GM18870 (cell line): ENCODE data around the gene AGXT2.

Experiments
- ATAC-seq: cut with Tn5 transposase; IDR thresholded peaks from one replicate; pipeline ENCODE4 v1.9.1; 2021; ENCODE audit warnings: moderate library complexity; ENCODE audit not compliant: unreplicated experiment

Gene AGXT2

DNA sequence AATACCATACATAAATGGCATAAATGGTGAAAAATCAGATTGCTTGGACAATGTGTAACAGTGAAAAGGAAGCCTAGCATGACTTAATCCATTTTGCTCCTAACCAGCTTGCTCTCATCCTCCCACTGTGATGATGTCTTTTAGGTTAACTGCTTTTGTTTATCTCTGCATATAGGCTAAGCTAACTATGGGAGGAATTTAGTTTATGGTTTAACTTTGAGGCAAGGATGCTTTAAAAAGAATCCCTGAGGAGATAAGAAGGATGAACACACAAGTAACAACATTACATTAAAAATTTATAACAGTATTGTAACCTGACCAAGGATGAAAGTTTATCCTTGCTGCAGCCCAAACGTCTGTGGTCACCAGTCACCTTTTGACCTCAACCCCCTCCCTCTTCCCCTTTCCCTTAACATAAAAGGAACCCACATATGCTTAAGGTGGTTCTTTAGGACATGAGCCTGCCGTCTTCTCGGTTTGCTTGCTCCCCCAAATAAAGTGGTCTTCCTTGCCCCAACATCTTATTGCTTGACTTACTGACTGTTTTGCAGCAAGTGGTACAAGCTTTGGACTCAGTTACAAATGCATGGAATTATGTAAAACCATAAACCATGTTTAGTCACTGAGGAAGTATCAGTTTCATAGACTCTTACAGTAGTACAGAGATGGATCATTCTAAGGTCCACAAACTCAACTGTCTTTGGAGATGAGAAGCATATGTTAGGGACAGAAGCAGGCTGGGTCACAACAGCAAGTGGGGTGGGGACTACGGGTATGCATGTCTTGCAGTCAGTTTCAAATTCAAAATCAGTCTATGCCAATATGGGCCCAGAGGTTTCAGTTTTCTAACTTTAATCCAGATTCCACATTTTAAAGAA is 31.3 kb downstream of the AGXT2 start:
- peak; percentile 96 for ATAC-seq

DNA sequence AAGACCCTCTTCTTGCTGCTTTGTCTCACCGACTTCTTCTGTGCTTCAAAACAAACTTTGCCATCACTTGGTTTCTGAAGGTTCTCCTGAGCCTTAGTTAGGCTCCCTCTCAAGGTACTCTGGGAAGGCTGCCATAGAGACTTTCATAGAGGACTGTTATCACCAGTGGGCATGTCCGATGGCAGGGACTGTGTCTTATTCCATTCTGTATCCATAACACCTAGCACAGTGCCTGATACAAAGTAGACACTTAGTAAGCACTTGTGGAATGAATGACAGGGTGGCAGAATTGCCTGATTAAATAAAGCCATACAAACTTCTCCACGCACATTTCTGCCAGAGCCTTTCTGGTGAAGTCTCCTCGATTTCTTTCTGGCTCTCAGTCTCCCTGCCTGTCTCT is 32.7 kb downstream of the AGXT2 start:
- no peak for ATAC-seq

- ATAC-seq = no peak
Observed at GRCh38 chr5:35012796-35013195, 35.0 kb downstream of the AGXT2 start.

GRCh38 chr5:35012365-35012764 is 35.4 kb downstream of the AGXT2 start:
- no peak for ATAC-seq

DNA sequence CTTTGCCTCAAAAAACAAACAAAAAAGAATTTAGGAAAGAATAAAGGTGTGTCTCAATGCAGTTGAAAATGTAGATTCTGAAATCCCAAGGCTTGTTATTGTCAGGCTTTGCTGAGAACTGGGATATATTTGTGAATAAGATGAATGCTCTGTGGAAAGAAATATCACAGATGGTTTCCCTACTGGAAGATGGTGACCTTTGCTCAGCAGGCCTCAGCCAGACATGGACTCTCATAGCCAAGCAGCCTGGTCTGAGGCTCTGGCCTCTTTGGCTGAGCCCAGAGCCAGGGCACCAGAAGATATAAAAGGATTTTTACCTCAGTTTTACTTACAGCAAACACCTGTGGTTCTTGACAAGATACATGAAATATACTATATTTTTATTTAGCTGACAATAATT is 37.1 kb downstream of the AGXT2 start:
- no peak for ATAC-seq

DNA sequence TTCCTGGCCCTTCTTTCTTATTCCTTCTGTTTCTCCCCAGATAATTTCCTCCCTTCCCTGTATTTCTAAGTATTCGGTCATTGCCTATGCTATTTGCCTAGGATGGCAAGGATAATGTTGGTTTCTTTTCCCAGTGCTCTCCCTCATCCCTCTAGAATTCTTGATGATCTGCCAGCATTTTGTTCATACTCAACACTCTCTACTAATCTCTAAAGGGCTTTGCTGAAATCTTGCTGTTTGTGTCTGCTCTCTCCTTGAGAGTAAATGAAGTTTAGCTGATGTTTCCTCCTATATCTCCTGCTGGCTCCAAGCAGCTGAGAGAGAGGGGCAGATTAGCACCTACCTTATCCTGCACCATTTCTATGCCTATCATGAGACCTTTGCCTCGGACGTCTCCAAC is 38.1 kb downstream of the AGXT2 start:
- no peak for ATAC-seq

DNA sequence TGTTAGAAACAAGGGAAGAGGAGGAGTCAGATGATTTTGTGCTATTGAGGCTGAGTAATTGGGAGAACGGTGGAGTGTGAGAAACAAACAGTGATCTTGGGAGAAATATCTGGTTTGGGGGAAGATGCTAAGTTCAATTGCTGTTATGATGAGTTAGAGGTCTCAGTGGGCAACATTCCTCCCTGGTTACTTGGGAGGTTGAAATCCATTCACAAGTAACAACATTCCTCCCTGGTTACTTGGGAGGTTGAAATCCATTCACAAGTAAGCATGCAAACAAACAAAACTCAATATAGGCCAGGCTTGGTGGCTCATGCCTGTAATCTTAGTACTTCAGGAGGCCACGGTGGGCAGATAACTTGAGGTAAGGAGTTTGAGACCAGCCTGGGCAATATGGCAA is 38.7 kb downstream of the AGXT2 start:
- ATAC-seq = no peak

DNA sequence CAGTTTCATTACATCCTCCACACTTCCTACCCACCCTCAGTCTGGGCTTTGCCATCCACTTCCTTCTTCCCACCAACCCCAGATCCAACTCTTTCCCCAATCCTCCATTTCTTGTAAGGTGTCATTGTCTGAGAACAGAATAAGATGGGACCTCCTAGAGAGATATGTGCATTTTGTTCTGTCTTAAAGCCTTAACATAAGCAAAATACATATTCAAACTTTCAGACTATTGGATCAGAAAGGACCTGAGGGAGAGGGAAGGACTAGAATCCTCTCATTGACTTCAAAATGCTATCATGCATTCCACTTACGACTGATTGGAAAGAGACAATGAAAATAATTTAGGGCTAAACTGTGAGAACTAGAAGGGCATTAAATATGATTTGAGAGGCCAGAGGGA is 43.0 kb downstream of the AGXT2 start:
- ATAC-seq = no peak

DNA sequence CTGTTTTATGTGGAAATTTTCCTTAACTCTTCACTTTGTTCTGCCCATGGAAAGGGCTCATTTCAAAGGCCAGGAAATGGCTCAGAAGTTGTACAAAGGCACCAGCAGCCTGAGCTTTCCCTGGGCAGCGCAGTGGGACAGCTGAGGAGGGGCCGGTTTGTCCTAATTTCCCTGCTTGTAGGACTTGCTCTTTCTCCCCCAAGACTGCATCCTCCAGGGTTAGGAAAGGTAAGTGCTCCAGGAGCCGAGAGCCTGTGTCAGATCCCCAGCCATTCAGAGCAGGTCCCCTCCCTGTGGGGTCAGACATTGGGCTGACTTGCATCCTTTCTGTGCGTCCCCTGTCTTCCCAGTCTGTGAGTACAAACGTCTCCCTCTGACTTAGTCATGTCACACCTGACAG is 43.5 kb downstream of the AGXT2 start:
- ATAC-seq = no peak

- peak; percentile 74 for ATAC-seq
Observed at GRCh38 chr5:35003018-35003957, 44.5 kb downstream of the AGXT2 start.

DNA sequence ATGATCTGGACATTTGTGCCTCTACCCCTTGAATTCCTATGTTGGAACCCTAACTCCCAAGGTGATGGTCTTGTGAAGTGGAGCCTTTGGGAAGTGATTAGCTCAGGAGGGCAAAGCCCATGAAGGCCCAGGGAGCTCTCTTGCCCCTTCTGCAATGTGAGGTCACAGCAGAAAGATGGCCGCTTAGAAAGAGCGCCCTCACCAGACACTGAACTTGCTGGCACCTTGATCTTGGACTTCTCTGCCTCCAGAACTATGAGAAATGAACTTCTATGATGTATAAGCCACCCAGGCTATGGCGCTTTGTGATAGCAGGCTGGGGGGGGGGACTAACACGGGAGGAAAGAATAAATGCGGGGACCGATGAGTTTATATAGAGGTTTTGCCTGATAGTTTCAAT is 45.3 kb downstream of the AGXT2 start:
- ATAC-seq = no peak

GRCh38 chr5:35001842-35002241 is 45.9 kb downstream of the AGXT2 start:
- no peak for ATAC-seq

GRCh38 chr5:34998058-34998789 is 49.5 kb downstream of the AGXT2 start:
- no peak for ATAC-seq

- no peak for ATAC-seq
Observed at GRCh38 chr5:34996261-34996660, 51.5 kb downstream of the AGXT2 start.

- ATAC-seq = no peak
Observed at GRCh38 chr5:34993951-34994350, 53.8 kb downstream of the AGXT2 start.

- ATAC-seq = no peak
Observed at GRCh38 chr5:34991486-34992238, 56.1 kb downstream of the AGXT2 start.

DNA sequence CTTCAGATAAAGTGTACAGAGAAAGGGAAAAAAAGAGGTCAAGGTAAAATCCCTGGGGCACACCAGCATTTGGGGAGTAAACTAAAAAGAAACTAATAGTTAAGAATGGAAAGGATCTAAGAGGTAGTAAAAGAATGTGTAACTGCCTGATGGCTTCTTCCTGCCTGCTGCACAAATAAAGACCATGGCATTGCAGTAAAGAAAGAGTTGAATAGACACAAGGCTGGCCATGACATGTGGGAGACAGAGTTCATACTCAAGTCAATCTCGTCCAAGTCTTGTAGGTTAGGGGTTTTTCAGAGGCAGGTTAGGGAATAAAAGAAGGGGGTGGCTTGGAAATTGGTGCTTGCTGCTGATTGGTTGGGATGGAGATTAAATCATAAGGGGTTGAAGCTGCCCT is 60.8 kb downstream of the AGXT2 start:
- ATAC-seq = no peak

- ATAC-seq = no peak
Observed at GRCh38 chr5:34982823-34983222, 64.9 kb downstream of the AGXT2 start.

GRCh38 chr5:34978681-34979080 is 69.1 kb downstream of the AGXT2 start:
- ATAC-seq = peak; percentile 24

DNA sequence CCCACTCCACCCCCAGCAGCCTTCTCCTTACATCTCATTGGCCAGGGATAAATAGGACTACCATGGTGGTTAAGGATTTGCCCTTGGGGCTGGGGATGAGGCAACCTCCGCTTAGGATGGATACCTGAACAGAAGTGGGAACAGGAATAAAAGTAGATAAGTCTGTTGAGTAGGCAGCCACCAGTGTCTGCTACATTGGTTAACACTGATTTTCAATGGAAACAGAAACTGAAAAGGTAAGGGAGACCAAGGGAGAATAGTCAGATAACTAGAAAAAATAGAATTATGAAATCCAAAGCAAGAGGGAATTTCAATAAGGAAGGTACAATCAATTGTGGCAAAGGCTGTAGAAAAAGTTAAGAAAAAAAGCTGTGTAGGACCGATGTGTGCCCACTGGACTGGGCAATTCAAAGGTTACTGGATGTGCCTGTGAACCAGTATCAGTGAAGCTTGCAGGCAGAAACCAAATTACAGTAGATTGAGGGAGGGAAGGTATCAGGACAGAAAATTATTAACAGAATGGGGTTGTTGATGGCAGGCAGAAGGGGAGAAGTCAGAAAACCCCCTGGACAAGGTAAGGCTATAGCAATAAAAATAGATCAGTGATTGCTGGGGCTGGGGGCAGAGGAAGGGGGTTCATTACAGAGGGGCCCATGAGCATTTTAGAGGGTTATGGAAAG is 69.7 kb downstream of the AGXT2 start:
- ATAC-seq = peak; percentile 96
